Left hindlimb (tissue), 1 donor: Measurements from ENCODE around the gene AP2B1.
"Not testable (repeated sequence)": the region's sequence is repeated elsewhere in the genome, so short reads cannot be mapped to it uniquely, and the experiment has no call there.

Experiments
- DNase-seq: peaks from one replicate; pipeline ENCODE4 v3.0.0-alpha.2; 2018

AP2B1 gene

GRCh38 chr17:35587074-35587961 lies at the start of gene AP2B1:
TSS of gene AP2B1 (plus strand) at chr17:35587322. CDS start at chr17:35594031, 6,709 bp downstream.
- peak; percentile 97 for DNase-seq

GRCh38 chr17:35537601-35538141 lies 49.5 kb upstream of the AP2B1 start, which contains the start of gene SLFN12L:
TSS of gene SLFN12L (minus strand) at chr17:35537678. CDS start at chr17:35522364, 15,314 bp downstream.
- DNase-seq = no peak

- no peak for DNase-seq
Observed at GRCh38 chr17:35539659-35540026, 47.5 kb upstream of the AP2B1 start.

GRCh38 chr17:35540589-35541404 lies 46.3 kb upstream of the AP2B1 start:
- DNase-seq = no peak

- DNase-seq = no peak
Observed at GRCh38 chr17:35541434-35541833, 45.7 kb upstream of the AP2B1 start.

- no peak for DNase-seq
Observed at GRCh38 chr17:35542990-35543389, 44.1 kb upstream of the AP2B1 start.

GRCh38 chr17:35543856-35544255 lies 43.3 kb upstream of the AP2B1 start:
- no peak for DNase-seq

GRCh38 chr17:35545150-35545549 lies 42.0 kb upstream of the AP2B1 start:
- DNase-seq = no peak

GRCh38 chr17:35546487-35546886 lies 40.6 kb upstream of the AP2B1 start:
- DNase-seq = no peak

GRCh38 chr17:35548208-35548810 lies 38.8 kb upstream of the AP2B1 start:
- DNase-seq = no peak

- no peak for DNase-seq
Observed at GRCh38 chr17:35548978-35549377, 38.1 kb upstream of the AP2B1 start.

- DNase-seq = no peak
Observed at GRCh38 chr17:35553310-35553709, 33.8 kb upstream of the AP2B1 start.

GRCh38 chr17:35554668-35555067 lies 32.5 kb upstream of the AP2B1 start:
- DNase-seq = no peak

GRCh38 chr17:35555691-35556090 lies 31.4 kb upstream of the AP2B1 start:
- DNase-seq = no peak

- DNase-seq = no peak
Observed at GRCh38 chr17:35557353-35557752, 29.8 kb upstream of the AP2B1 start.

GRCh38 chr17:35559495-35560210 lies 27.5 kb upstream of the AP2B1 start:
- no peak for DNase-seq

- DNase-seq = no peak
Observed at GRCh38 chr17:35560703-35561102, 26.4 kb upstream of the AP2B1 start, which contains the start of gene SLFN14. TSS of gene SLFN14 (minus strand) at chr17:35560819. CDS start at chr17:35558062, 2,757 bp downstream.

GRCh38 chr17:35563181-35563580 lies 23.9 kb upstream of the AP2B1 start:
- not testable (repeated sequence) for DNase-seq

- no peak for DNase-seq
Observed at GRCh38 chr17:35566968-35567367, 20.2 kb upstream of the AP2B1 start.

GRCh38 chr17:35568561-35568960 lies 18.6 kb upstream of the AP2B1 start:
- DNase-seq = no peak

- no peak for DNase-seq
Observed at GRCh38 chr17:35569405-35569804, 17.7 kb upstream of the AP2B1 start.

GRCh38 chr17:35575759-35576158 lies 11.4 kb upstream of the AP2B1 start:
- no peak for DNase-seq
